ENCODE data around the gene ZBTB20. TPM values are rescaled to one million over a fixed set of nuclear protein-coding genes. Genes with fewer than 3 reads are reported as not detected.
"Not testable (repeated sequence)": the region's sequence is repeated elsewhere in the genome, so short reads cannot be mapped to it uniquely, and the experiment has no call there.

Gene ZBTB20
- total and polyA plus RNA-seq, 10 of the 15 experiments (the other 5 are each of a cell fraction or from before 2014, with no cell fraction given): 0.20 to 5.5 (median 2.2) TPM

DNA sequence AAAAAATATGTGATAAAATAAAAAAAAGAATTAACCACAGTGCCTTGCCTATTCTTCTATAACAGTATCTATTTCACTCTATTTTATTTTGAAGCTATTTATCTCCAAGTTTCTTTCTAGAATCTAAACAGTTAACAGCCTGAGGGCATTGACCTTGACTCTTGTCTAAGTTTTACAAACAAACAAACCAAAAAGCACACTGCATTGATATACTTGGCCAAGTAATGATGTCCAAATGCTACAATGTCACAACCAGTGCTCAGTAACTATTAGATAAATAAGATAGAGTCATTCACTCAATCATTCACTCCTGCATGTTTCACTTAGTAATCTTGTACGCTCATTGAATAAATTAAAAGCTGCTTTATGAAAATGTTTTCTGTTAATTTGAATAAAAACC, 466.8 kb downstream of the ZBTB20 start (continued):
- TF ChIP-seq, protein P1, sequence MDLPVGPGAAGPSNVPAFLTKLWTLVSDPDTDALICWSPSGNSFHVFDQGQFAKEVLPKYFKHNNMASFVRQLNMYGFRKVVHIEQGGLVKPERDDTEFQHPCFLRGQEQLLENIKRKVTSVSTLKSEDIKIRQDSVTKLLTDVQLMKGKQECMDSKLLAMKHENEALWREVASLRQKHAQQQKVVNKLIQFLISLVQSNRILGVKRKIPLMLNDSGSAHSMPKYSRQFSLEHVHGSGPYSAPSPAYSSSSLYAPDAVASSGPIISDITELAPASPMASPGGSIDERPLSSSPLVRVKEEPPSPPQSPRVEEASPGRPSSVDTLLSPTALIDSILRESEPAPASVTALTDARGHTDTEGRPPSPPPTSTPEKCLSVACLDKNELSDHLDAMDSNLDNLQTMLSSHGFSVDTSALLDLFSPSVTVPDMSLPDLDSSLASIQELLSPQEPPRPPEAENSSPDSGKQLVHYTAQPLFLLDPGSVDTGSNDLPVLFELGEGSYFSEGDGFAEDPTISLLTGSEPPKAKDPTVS (IDR thresholded peaks at IDR 0.05; ENCODE audit: low read depth, low read length): no peak
- TF ChIP-seq, protein P2, sequence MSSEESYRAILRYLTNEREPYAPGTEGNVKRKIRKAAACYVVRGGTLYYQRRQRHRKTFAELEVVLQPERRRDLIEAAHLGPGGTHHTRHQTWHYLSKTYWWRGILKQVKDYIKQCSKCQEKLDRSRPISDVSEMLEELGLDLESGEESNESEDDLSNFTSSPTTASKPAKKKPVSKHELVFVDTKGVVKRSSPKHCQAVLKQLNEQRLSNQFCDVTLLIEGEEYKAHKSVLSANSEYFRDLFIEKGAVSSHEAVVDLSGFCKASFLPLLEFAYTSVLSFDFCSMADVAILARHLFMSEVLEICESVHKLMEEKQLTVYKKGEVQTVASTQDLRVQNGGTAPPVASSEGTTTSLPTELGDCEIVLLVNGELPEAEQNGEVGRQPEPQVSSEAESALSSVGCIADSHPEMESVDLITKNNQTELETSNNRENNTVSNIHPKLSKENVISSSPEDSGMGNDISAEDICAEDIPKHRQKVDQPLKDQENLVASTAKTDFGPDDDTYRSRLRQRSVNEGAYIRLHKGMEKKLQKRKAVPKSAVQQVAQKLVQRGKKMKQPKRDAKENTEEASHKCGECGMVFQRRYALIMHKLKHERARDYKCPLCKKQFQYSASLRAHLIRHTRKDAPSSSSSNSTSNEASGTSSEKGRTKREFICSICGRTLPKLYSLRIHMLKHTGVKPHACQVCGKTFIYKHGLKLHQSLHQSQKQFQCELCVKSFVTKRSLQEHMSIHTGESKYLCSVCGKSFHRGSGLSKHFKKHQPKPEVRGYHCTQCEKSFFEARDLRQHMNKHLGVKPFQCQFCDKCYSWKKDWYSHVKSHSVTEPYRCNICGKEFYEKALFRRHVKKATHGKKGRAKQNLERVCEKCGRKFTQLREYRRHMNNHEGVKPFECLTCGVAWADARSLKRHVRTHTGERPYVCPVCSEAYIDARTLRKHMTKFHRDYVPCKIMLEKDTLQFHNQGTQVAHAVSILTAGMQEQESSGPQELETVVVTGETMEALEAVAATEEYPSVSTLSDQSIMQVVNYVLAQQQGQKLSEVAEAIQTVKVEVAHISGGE (CRISPR knock-in tag; IDR thresholded peaks at IDR 0.05): no peak
- TF ChIP-seq RAD21 (IDR thresholded peaks at IDR 0.05; ENCODE audit: insufficient read depth, low read depth, low read length) (no peak), ASH2L (IDR thresholded peaks at IDR 0.05; ENCODE audit: borderline replicate concordance, low read depth) (no peak), PAX8 (IDR thresholded peaks at IDR 0.05) (no peak), NFIC (IDR thresholded peaks at IDR 0.05; ENCODE audit: low read depth, low read length) (no peak), DPF2 (IDR thresholded peaks at IDR 0.05) (no peak)
- TF ChIP-seq, protein P3, sequence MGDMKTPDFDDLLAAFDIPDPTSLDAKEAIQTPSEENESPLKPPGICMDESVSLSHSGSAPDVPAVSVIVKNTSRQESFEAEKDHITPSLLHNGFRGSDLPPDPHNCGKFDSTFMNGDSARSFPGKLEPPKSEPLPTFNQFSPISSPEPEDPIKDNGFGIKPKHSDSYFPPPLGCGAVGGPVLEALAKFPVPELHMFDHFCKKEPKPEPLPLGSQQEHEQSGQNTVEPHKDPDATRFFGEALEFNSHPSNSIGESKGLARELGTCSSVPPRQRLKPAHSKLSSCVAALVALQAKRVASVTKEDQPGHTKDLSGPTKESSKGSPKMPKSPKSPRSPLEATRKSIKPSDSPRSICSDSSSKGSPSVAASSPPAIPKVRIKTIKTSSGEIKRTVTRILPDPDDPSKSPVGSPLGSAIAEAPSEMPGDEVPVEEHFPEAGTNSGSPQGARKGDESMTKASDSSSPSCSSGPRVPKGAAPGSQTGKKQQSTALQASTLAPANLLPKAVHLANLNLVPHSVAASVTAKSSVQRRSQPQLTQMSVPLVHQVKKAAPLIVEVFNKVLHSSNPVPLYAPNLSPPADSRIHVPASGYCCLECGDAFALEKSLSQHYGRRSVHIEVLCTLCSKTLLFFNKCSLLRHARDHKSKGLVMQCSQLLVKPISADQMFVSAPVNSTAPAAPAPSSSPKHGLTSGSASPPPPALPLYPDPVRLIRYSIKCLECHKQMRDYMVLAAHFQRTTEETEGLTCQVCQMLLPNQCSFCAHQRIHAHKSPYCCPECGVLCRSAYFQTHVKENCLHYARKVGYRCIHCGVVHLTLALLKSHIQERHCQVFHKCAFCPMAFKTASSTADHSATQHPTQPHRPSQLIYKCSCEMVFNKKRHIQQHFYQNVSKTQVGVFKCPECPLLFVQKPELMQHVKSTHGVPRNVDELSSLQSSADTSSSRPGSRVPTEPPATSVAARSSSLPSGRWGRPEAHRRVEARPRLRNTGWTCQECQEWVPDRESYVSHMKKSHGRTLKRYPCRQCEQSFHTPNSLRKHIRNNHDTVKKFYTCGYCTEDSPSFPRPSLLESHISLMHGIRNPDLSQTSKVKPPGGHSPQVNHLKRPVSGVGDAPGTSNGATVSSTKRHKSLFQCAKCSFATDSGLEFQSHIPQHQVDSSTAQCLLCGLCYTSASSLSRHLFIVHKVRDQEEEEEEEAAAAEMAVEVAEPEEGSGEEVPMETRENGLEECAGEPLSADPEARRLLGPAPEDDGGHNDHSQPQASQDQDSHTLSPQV (IDR thresholded peaks at IDR 0.05): no peak
- TF ChIP-seq, protein P4, sequence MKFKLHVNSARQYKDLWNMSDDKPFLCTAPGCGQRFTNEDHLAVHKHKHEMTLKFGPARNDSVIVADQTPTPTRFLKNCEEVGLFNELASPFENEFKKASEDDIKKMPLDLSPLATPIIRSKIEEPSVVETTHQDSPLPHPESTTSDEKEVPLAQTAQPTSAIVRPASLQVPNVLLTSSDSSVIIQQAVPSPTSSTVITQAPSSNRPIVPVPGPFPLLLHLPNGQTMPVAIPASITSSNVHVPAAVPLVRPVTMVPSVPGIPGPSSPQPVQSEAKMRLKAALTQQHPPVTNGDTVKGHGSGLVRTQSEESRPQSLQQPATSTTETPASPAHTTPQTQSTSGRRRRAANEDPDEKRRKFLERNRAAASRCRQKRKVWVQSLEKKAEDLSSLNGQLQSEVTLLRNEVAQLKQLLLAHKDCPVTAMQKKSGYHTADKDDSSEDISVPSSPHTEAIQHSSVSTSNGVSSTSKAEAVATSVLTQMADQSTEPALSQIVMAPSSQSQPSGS (IDR thresholded peaks at IDR 0.05; ENCODE audit: low read length): no peak

DNA sequence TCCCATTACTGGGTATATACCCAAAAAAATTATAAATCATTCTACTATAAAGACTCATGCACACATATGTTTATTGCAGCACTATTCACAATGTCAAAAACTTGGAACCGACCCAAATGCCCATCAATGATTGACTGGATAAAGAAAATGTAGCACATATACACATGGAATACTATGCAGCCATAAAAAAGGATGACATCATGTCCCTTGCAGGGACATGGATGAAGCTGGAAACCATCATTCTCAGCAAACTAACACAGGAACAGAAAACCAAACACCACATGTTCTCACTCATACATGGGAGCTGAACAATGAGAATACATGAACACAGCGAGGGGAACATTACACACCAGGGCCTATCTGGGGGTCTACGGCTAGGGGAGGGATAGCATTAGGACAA, 467.3 kb downstream of the ZBTB20 start:
- H3K9me3 ChIP-seq (replicated peaks; ENCODE audit: control insufficient read depth, insufficient read depth, low read length); H4K20me1 ChIP-seq (ENCODE audit: control insufficient read depth, insufficient read depth); ATAC-seq; BruUV-seq (replicated peaks); RAD21 ChIA-PET (ENCODE audit: unreplicated experiment); intact Hi-C loops (cut with micrococcal nuclease; ENCODE audit: unreplicated experiment); DNase-seq (ENCODE audit: low read depth, low spot score); H3K27me3 ChIP-seq (replicated peaks in 1 of 2; ENCODE audit: control insufficient read depth in 2 of 2, insufficient read depth in 2 of 2, low read length in 1 of 2); POLR2A ChIA-PET; FAIRE-seq; in situ Hi-C loops (cut with MboI); H3K36me3 ChIP-seq (ENCODE audit: control insufficient read depth in 2 of 2, insufficient read depth in 2 of 2, low read length in 1 of 2); H3K9ac ChIP-seq (ENCODE audit: control insufficient read depth, insufficient read depth, low read length); H2AFZ ChIP-seq (ENCODE audit: control insufficient read depth, low read depth, low read length); H3K79me2 ChIP-seq (ENCODE audit: control insufficient read depth, insufficient read depth, low read length); H3K4me1 ChIP-seq (ENCODE audit: control insufficient read depth, insufficient read depth, low read length); H3K4me2 ChIP-seq (ENCODE audit: control insufficient read depth, insufficient read depth); H3K27ac ChIP-seq (ENCODE audit: control insufficient read depth, insufficient read depth); SMC1A ChIA-PET (ENCODE audit: uncharacterized antibody, unreplicated experiment); H3K4me3 ChIP-seq; CTCF ChIA-PET: not testable (repeated sequence)
- WGBS (ENCODE audit: insufficient coverage, insufficient replicate concordance, low lambda C conversion rate, missing lambda C conversion rate): 80% methylated on average over 3 of the region's 3 CpGs
